ENCODE measurements around the gene ANKRD55. TPM values are rescaled to one million over a fixed set of nuclear protein-coding genes. Genes with fewer than 3 reads are reported as not detected.
"Not testable (repeated sequence)": the region's sequence is repeated elsewhere in the genome, so short reads cannot be mapped to it uniquely, and the experiment has no call there.

The ANKRD55 gene
- polyA plus RNA-seq, 3 donors: 1.1 to 1.3 (median 1.1) TPM

DNA sequence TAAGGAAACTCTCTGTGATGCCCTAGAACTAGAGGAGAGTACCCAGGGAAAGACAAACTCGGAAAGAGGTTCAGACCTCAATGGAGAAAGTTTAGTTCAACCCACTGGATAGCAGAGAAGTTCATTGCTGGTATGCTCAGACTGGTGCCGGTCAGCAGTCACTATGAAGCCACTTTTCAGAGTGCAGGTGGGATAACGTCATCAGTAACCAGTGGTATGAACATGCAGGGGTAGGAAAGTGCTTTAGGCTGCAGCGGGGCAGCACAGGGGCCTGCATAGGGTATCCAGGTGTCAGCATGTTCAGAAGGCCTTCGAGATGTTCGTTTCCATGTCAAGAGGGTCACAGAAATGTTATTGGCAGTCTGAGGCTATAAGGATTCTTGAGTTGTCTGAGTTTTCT, 20.8 kb upstream of the ANKRD55 start:
- no peak for DNase-seq (ENCODE audit: low read depth in 3 of 3, low spot score in 2 of 3)

DNA sequence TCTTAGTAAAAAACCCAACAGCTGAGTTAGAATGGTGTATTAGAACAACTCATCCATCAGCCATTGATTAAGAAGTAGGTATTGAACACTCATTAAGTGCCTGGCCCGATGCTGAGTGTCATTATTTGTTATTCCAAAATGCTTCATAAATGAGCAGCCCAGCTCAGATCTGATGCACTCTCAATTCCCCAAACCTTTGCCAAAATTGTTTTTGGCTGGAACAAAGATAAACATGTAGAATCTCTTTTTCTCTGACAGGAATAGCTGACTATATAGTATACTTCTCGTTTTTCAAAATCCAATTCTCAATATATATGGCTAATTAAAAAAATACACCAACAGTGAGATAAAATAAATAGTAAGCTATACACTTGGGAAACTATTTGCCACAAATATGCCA, 20.0 kb upstream of the ANKRD55 start:
- no peak for DNase-seq (ENCODE audit: low read depth in 3 of 3, low spot score in 2 of 3)

DNA sequence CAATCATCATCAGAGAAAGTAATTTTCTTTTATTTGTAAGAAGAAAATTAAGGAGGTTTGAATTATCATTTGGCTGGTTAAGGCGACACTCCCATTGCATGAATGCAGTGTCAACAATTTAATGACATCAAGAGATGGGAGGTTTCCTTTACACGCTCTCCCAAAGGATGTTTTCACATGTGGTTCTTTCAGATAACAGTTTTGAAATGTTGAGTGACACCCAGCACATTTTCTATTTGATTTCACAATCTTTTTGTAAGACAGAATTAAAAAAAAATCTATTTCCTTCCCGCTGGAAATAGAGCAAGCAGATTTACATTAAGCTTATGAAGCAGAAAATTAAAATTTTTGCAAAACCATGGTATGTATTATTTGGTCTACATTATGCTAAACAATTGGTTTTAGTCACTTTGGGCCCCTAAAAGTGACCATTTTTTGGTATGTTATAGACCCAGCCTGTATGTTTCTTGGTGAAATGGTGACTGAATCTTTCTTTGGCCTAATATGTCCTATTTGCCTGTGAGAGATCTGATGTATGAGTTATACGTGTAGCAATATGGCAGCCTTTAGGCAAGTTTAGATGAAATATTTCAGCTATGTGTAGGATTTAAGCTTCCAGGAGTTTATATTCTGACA, 18.9 kb upstream of the ANKRD55 start:
- no peak for DNase-seq (ENCODE audit: low read depth in 3 of 3, low spot score in 2 of 3)

DNA sequence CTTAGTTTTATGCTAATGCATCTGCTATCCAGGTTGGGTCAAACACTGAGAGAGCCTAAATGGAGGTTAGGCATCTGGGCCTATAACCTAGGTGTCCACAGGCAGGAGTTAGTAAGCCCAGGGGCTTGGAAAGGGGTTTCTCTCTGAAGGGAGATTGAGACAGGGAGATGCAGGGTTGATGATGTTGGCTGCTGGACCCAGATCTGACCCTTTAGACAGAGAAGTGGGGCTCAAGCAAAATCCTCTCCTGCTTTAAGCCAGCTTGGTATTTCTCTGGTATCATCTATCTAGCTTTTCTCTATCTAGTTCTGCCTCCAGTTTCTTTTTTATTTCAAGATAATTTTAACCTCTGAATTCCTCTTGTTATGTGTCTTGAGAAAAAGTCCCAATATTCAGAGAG, 18.3 kb upstream of the ANKRD55 start:
- DNase-seq (ENCODE audit: low read depth in 3 of 3, low spot score in 2 of 3): no peak

DNA sequence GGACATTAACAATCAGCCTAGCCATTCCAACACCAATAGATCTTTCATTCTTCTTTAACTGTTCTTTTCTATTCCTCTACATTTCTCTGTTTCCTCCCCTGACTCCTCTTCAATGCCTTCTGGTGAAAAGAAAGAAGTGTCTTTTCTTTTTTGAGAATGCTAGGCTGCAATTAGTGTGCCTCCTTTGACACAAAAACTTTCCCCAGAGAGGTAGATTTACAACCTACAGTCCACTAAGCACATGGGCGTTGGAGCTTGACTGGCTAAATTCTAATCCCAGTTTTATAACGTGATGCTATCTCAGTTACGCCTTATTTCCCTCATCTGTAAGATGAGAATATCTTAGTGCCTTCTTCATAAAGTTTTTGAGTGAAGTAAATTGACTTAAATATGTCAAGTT, 16.9 kb upstream of the ANKRD55 start:
- DNase-seq (ENCODE audit: low read depth in 3 of 3, low spot score in 2 of 3): no peak

DNA sequence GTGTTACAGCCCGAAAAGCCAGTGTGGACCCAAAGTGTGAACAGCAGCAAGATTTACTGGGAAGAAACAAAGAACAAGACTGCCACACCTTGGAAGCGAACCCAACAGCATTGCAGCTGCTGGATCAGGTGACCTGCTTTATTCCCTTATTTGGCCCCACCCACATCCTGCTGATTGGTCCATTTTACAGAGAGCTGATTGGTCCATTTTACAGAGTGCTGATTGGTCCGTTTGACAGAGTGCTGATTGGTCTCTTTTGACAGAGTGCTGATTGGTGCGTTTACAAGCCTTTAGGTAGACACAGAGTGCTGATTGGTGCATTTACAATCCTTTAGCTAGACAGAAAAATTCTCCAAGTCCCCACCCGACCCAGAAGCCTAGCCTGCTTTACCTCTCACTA, 16.0 kb upstream of the ANKRD55 start:
- DNase-seq (ENCODE audit: low read depth in 3 of 3, low spot score in 2 of 3): not testable (repeated sequence)

DNA sequence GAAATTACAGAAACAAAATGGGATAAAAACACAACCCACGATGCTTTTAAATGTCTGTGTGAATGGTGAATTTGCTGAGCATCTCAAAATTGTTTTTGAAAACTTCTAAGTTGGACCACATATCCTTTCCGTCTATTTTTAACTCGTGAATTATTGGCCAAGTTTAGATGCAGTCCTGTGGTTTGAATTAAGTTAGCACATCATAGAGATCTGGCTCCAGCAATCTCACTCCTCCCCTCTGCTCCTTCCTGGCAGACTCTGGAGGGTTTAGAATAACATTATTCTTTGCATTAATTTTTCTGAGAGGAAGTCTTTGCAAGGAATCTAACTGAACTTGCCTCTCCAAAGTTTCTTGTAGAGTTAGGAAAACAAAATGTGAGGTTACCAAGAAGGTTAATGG, 14.5 kb upstream of the ANKRD55 start:
- DNase-seq (ENCODE audit: low read depth in 3 of 3, low spot score in 2 of 3): no peak

DNA sequence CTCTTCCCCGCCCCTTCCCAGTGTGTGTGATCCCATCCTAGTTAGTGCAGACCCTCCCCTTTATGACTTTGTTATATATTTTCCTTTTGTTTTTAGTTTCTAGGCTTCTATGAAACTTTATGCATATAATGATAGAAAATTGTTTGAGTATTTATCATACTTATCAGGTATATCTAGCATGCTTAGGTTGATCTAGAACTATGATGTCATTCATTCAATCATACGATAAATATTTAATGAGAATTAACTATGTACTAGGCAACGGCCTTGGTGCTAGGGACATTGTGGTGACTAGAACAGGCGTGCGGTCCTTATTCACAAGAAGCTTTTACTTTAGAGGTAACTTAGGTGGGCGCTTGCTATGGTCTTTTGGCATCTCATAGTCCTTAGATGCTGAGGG, 13.6 kb upstream of the ANKRD55 start:
- no peak for DNase-seq (ENCODE audit: low read depth in 3 of 3, low spot score in 2 of 3)

DNA sequence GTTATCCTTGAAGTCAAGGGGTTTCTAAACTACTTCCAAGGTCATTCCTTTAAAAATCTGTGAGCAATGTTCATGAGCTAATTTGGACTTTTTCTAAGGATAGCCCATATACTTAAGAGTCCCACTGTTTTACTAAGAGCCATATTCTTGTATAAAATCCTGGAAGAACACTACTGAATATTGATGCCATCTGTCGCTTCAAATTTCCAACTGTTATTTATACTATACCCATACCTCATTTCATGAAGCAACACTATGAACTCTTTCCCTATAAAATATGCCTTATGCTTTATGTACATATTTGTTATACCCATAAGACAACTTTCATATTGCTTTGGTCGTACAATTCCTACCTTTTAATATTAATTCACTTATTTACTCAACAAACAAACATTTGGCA, 12.4 kb upstream of the ANKRD55 start:
- DNase-seq (ENCODE audit: low read depth in 3 of 3, low spot score in 2 of 3): no peak

DNA sequence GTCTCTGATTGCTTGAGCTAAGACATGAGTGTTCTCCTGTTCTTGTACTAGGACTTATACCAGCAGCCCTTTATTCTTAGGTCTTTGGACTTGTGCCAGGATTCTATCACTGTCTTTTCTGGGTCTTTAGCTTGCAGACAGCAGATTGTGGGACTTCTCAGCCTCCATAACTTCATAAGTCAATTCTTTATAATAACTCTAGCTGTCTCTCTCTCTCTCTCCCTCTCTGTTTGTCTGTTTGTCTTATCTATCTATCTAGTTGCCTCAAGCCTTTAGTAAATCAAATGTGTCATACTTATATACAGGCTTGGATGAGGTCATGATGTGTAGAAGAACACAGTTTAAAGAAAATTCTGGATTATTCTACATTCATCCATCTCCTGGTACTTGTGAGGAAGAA, 11.5 kb upstream of the ANKRD55 start:
- no peak for DNase-seq (ENCODE audit: low read depth in 3 of 3, low spot score in 2 of 3)

DNA sequence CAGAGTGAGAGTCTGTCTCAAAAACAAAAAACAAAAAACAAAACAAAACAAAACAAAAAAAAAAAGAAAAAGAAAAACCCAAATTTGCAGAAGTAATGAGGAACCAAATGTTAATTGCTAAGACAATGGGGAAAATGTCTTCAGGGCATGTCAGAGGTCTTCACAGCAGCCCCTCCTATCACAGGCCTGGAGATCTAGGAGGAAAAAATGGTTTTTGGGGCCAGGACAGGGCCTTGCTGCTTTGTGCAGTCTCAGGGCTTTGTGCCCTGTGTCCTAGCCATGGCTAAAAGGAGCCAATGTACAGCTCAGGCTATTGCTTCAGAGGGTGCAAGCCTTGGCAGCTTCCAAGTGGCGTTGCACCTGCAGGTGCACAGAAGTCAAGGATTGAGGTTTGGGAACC, 9.1 kb upstream of the ANKRD55 start:
- not testable (repeated sequence) for DNase-seq (ENCODE audit: low read depth in 3 of 3, low spot score in 2 of 3)

DNA sequence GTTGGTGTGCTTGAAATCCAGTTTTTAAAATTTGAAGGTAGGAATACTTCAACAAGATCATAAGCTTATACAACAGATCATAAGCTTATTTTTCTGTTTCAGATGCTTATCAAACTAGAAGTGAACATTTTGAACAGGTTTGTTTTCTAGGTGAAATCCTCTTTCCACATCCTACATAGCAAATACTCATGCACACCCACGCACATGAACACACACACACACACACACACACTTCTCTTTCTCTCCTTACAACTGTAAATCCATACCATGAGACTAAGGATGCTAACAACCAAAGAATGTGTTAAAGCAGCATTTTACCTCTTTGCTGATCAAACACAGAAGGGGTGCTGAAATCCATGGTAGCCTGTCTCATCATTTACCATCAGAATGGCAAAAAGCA, 592 bp downstream of the ANKRD55 start:
- no peak for DNase-seq (ENCODE audit: low read depth in 3 of 3, low spot score in 2 of 3)

DNA sequence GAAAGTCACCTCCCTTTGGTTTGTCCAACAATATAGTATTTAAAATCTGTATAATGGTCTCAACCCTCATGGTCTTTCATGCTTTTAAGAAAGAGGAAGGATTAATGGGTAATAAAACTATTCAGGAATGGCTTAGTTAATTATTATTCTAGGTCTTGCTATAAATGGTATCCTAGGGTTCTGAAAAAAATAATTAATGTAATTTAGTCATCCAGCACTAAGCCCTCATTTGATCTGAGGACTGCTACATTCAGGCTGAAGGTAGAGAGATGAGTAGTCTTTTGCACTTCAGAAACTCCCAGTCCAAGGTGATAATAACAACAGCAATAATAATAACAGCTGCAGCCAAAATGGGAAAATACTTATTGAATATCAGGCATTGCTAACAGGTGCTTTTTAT, 2.6 kb downstream of the ANKRD55 start:
- no peak for DNase-seq (ENCODE audit: low read depth in 3 of 3, low spot score in 2 of 3)

DNA sequence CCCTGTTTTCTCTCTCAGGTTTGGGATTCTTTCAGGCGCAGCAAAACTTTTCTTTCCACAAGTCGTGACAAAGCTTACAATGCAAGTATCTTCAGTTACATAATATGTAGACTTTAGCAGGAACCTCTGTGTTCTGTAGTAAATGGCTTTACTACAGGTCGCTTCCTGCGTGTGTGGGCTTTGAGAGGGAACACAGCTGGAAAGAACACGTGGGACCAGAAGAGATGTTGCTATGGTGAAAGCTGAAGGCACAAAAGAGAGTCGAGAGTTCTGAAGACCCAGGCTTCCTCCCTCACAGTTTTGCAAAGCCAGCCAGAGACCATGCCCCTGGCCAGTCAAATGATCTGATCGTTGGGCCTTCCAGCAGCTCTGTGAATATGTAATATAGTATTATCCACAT, 4.0 kb downstream of the ANKRD55 start:
- DNase-seq (ENCODE audit: low read depth in 3 of 3, low spot score in 2 of 3): peak in 1 of 3 donors; percentile 53

DNA sequence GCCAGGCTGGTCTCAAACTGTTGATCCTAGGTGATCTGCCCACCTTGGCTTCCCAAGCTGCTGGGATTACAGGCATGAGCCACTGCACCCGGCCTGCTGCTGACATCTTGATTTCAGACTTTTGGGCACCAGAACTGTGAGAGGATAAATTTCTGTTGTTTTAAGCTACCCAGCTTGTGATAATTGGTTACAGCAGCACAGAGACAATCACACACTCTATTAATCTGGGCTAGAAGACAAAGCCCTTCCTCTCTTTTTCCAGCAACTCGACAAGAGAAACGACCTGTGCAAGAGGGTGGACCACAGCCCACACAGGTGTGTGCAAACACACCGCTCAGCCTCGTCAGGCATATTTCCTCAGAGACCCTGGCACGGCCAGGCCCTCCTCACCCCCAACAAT, 4.5 kb downstream of the ANKRD55 start:
- no peak for DNase-seq (ENCODE audit: low read depth in 3 of 3, low spot score in 2 of 3)

DNA sequence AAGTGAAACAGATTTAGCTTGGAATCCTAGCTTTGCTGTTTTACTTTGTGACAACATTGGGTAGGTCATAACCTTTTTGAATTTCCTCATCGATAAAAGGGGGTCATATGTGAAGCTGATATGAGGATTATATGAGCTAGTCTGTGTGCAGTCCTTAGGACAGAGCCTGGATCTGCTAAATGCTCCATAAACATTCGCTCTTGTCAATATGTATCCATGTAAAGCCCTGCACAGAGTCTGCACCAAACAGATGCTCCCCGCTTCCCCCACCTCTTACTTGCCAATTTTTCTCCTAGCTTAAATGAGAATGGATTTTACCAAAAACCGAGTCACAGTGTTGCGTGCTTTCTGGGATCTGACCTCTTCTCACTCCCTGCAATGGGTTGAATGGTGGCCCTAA, 5.4 kb downstream of the ANKRD55 start:
- DNase-seq (ENCODE audit: low read depth in 3 of 3, low spot score in 2 of 3): no peak

DNA sequence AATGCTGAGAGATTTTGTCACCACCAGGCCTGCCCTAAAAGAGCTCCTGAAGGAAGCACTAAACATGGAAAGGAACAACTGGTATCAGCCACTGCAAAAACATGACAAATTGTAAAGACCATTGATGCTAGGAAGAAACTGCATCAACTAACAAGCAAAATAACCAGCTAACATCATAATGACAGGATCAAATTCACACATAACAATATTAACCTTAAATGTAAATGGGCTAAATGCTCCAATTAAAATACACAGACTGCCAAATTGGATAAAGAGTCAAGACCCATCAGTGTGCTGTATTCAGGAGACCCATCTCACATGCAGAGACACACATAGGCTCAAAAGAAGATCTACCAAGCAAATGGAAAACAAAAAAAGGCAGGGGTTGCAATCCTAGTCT, 9.8 kb downstream of the ANKRD55 start:
- not testable (repeated sequence) for DNase-seq (ENCODE audit: low read depth in 3 of 3, low spot score in 2 of 3)

DNA sequence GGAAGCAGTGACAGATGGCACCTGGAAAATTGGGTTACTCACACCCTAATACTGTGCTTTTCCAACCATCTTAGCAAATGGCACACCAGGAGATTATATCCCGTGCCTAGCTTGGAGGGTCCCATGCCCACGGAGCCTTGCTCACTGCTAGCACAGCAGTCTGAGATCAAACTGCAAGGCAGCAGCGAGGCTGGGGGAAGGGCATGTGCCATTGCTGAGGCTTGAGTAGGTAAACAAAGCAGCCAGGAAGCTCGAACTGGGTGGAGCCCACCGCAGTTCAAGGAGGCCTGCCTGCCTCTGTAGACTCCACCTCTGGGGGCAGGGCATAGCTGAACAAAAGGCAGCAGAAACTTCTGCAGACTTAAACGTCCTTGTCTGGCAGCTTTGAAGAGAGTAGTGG, 11.5 kb downstream of the ANKRD55 start:
- DNase-seq (ENCODE audit: low read depth in 3 of 3, low spot score in 2 of 3): not testable (repeated sequence)

DNA sequence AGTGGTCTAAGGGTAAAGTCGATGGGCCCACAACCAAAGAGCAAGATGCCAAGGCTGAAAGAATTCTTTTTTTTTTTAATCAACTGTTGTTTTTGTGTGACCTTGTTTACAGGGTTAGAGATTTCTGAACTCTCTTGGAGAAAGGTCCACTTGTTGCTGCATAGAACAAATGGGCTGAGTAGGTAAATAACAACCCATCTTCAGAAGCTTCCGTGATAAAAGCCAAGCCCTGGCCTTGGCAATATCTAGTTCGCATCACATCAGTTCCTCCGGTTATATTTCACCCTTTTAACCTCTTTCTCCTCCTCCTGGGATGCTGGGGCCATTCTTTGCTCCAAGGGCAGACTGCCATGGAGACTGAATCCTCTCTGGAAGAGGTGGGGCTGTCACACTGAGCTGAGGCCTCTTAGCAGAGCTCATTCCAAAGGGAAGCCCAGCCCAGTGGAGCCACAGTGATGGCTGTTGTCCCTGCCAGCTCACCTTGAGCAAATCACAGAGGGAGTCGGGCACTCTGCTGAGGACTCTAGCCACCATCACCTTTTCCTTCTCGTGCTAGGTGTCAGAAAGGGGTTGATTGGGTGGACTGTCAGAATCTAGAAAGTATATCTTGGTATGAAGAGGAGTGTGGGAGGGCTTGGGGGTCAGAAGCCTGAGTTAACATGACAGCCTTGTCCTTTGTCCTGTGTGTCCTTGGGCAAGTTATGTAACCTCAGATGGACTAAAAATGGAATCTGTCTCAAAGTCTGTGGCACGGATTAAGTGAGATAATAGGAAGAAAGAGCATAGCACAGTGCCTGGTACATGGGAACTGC, 17.9 kb downstream of the ANKRD55 start:
- no peak for DNase-seq (ENCODE audit: low read depth in 3 of 3, low spot score in 2 of 3)

DNA sequence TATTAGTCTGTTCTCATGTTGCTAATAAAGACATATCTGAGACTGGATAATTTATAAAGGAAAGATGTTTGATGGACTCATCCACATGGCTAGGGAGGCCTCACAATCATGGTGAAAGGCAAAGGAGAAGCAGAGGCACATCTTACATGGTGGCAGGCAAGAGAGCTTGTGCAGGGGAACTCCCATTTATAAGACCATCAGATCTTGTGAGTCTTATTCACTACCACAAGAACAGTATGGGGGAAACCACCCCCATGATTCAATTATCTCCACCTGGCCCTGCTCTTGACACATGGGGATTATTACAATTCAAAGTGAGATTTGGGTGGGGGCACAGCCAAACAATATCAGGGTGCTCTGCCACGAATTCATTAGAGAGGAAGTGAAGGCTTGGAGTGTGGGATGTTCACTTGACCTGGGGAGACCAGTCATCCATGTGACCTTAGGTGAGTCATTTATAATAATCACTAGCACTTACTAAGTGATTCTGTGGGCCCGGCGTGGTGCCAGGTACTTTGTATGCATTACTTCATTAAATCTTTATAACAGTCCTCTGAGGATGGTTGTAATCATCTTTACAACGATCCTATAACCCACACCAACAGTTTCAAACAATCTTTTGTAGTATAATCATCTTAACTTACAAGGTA, 19.1 kb downstream of the ANKRD55 start:
- not testable (repeated sequence) for DNase-seq (ENCODE audit: low read depth in 3 of 3, low spot score in 2 of 3)

DNA sequence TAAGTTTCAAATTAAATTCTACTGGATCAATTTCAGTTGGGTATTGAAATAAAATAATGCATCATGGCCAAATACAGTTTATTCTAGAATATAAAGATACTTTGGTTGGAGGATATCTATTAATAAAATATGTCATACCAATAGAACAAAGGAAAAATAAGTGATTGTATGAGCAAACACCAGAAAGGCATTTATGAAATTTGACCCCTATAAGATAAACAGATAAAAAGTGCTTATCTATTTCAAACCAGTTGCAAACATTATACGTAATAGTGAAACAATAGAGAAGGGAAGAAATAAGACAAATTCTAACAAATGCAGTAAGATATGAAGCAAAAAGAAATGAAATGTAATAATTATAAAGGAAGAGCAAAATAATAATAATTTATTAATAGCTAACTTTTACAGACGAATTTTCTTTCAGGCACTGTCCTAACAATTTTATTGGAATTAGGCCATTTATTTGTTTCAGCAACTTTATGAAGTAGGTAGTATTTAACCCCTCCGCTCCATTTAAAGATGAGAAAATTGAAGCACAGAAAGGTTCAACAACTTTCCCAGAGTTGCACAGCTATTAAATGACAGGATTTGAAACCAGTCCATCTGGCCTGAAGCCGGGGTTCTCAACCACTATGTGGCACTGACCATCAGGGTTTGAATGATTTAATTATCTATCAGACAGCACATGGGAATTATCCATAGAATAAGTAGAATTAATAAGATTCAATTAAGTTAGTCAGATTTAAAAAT, 20.8 kb downstream of the ANKRD55 start:
- DNase-seq (ENCODE audit: low read depth in 3 of 3, low spot score in 2 of 3): no peak
